HG03457 (cell line): ENCODE results near the gene VAT1L.

Source experiments
- ATAC-seq: cut with Tn5 transposase; IDR thresholded peaks from one replicate; pipeline ENCODE4 v1.9.1; 2021; ENCODE audit warnings: moderate number of reproducible peaks; ENCODE audit not compliant: unreplicated experiment

The VAT1L gene

GRCh38 chr16:77781091-77781490 is 7.3 kb upstream of the VAT1L start:
- ATAC-seq = no peak

DNA sequence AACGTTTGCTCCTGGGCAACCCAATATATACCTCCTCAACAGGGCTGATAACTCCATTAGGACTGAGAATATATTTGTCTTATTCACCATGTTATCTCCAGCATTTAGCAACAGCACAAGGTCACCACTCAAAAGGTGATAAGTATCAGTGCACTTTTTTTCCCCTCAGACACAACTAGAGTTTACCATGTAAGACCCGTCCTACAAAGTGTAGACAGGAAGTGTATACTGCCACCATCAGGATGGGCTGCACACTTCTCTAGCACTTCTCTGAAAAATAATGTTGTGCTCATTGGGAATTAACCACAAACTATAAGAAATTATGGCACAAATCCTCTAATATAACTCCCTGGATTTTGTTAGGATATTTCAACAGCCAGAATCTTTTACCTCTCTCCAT is 5.7 kb upstream of the VAT1L start:
- no peak for ATAC-seq

- no peak for ATAC-seq
Observed at GRCh38 chr16:77784441-77785372, 3.7 kb upstream of the VAT1L start.

DNA sequence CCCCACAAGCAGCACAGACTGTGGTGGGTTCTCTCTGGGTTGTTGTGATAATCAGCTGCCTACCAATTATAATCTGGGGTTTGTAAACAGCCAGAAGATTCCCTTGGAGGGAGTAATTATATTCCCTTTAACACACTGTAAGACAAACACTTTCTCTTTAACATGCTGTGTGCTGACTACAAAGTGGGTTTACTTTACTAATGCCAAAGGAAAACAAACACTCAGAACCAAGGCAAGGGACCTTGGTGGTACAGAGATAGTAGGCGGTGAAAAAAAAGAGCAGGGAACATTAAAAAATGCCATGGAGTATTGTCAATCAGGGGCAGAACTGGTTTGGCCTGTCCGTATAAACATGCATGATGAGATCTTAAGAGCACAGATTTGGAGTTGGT is 3.0 kb upstream of the VAT1L start:
- ATAC-seq = no peak

- no peak for ATAC-seq
Observed at GRCh38 chr16:77786186-77786847, 2.0 kb upstream of the VAT1L start.

DNA sequence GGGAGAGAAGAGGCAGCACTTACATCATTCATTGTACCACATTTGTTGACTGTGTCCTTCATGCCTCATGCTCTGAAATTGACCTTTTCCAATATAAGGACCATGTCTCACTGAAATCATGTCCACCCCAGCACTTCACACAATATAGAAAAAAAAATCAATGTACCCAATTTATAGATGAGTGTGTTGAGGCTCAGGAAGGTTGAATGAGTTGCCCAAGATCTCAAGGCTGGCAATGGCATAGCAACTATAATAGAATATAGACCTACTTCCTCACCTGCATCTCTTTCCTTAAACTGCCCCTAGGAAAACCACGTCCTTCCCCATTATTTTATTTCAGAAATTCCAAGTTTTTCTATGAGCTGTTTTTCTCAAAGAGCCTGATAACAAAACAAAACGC is 912 bp upstream of the VAT1L start:
- no peak for ATAC-seq

DNA sequence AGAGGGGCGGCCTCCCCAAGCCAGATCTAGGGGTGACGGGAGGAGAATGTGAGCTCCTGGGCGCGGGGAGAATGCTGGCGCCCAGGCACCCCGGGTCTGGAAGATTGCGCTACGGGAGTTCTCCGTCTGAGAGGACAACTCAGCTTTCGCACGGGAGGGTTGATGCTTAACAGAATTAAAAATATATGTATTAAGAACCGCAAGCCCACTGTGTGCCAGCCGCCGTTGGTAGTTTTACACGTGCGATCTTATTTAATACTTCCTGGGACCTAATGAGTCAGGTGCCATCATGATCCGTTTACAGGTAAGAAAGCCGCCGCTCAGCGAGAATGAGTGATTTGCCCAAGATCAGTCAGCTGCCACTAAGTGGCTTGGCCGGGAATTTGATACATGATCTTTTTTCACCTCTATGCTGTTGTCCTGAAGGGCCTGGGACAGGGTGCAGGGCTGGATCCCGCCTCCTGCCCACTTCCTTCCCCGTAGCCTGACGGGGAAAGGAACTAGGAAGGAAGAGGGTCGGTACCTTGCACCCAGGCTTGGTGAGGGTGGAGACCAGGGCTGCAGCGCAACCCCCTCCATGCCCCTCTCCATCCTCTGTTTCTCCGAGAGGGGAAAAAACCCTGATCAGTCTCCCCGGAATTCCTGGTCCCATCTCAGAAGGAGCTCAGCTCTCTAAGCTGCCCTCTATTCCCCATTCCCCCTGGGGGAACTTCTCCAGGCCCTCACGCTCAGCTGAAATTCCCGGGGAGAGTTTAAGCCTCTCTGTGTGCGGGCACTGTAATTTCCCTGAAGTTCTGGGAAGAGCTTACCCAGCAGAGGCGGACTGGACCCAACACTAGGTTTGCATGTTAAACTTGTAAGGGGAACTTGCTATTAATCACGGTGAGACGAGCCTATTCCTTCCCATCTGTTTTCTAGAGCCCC is 983 bp downstream of the VAT1L start:
- ATAC-seq = no peak

DNA sequence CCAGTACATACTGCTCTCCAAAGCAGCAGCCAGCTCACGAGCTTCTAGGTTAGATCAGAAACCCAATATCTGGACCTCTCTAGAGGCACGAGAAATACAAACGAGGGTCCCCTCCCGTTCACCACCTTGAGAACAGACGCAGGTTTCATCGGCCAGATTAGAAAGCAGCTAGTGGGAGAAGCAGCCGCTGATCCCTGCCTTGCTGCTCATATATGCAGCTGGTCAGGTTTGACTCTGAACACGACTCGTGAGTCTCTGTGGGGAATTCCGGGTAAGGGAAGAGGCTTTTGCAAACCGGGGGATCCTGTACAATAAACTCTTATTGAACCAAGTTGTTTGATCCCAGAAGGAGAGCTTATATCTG is 1.6 kb downstream of the VAT1L start:
- ATAC-seq = no peak

GRCh38 chr16:77790912-77791311 is 2.5 kb downstream of the VAT1L start:
- no peak for ATAC-seq

DNA sequence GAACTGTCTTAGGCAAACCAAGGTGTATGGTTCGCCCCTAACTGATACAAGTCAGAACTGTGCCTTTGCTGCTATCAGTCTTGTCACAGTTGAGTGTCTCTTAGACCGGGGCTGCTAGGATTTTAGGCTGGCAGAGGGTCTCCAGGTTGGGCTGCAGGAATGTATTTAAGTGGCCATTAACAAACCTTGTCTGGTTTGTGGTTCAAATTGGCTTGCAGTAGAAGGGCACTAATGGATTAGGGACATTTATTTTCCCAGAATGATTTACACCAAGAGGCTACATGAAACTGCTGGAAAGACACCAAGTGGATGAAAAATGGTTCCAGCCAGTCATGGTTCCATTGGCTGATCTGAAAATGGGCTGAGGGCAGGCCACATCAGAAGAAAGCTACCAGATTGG is 5.1 kb downstream of the VAT1L start:
- no peak for ATAC-seq

GRCh38 chr16:77794586-77794985 is 6.2 kb downstream of the VAT1L start:
- no peak for ATAC-seq

DNA sequence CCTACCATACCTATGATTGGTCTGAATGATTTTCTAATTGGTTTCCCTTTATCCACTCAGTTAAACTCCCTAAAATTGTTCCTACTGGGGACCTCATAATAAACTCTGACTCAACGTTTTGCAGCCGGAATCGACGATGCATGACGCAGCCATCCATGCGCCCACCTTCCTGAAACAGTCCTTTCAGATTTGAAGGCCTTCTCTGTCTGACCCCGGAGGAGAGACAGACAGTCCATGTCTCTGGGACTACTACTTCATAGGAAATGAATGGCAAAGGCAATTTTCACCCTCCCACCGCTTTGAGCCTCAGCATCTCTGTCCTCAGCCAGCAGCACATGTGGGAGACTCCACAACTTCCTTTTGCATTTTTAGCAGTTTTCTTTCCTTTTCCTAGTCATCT is 13.5 kb downstream of the VAT1L start:
- ATAC-seq = no peak

DNA sequence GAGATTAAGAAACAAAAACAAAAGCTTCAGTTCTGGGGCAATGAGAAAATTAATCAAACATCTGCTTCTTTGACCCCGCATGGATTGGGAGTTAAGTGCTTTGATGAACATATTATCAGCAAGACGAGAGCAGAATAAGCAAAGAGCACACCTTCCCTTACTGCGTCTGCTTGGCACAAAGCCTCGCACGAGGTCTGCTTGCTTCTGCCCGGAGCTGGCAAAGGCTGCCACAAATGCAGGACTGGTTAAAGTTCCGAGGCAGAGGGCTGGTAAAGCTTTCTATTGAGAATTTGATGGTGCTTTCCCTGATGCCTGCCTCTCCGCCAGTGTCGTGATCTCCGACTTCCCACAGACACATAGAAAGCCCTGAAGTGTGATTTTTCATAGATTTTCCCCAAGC is 17.0 kb downstream of the VAT1L start:
- no peak for ATAC-seq

GRCh38 chr16:77807021-77807420 is 18.7 kb downstream of the VAT1L start:
- no peak for ATAC-seq

GRCh38 chr16:77812856-77813500 is 24.6 kb downstream of the VAT1L start:
- ATAC-seq = no peak

- no peak for ATAC-seq
Observed at GRCh38 chr16:77816293-77816692, 27.9 kb downstream of the VAT1L start.

GRCh38 chr16:77820340-77820739 is 32.0 kb downstream of the VAT1L start:
- ATAC-seq = no peak

DNA sequence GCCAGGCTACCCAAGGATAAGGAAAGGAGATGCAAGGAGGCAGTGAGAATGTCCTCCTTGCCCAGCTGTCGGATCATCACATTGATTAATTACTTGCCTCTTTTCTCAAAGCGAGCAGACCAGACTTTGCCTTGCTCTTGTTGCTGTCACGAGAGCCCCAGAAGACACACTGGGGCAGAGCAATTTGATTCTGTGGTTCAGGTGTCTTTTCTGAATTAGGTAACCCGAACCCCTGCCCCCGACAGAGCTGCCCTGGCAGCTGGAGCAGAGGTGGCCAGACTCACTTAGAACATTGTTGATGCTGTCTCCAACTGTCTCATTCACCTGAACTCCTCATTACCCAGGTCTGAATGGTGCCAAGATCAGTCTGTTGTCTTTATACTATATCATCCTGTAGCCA is 34.3 kb downstream of the VAT1L start:
- no peak for ATAC-seq

DNA sequence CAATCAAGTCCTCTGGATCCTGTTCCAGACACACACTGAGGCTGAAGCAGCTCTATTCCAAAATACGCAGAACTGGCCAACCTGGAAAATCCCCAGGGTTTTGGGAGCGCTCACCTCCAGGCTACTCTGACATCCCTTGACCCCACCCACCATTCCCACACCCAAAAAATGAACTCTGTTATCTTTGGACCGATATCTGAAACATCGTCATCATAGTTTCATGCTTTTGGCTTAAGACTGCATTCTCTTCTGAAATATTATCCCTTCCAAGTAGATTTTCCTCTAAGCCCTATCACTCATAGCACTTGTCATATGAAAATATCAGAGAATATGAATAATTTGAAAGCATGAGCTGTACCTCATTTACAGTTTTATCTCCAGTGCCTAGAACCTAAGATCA is 34.7 kb downstream of the VAT1L start:
- no peak for ATAC-seq

DNA sequence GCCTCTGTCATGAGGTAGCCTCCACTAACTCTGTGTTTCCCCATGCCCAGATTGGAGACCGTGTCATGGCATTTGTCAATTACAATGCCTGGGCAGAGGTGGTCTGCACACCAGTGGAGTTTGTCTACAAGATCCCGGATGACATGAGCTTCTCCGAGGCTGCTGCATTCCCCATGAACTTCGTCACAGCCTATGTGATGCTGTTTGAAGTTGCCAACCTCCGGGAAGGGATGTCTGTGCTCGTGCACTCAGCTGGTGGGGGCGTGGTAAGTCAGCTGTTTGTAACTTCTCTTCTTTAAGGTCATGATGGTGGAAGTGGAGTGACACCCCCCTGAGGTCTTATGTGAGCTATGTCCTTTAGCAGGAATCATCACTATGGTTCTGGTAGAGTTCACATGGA is 36.8 kb downstream of the VAT1L start:
- no peak for ATAC-seq

DNA sequence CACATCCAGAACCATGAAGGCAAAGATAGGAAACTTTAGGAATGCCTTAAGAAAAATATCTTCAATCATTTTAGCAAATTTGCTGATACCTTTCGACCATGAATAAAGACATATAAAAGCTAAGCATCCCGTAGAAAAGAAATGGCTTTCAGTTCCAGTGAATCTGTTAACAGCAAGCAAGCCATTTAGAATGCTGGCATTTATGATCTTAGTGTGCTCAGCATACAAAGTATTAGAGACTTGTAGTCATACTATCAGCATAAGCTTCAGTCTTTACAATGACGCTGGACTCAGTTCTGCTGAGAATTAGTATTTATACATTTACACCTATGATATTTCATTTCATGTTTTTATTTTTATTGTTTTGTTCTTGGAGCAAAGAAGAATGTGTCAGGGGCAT is 38.7 kb downstream of the VAT1L start:
- no peak for ATAC-seq
